Measurements from ENCODE around the gene SFSWAP. TPM values are rescaled to one million over a fixed set of nuclear protein-coding genes. Genes with fewer than 3 reads are reported as not detected.

Gene SFSWAP
- total and polyA plus RNA-seq, 4 donors = 6.1 to 21.6 (median 10.1) TPM

- TF ChIP-seq GABPA (IDR thresholded peaks at IDR 0.05 in 1 of 2, conservative IDR thresholded peaks at IDR 0.05 in 1 of 2) (no peak), RAD21 (IDR thresholded peaks at IDR 0.05) (no peak), FOXA2 (IDR thresholded peaks at IDR 0.05) (no peak), RXRA (IDR thresholded peaks at IDR 0.05) (no peak), ZBTB33 (IDR thresholded peaks at IDR 0.05) (no peak), HNF4A (conservative IDR thresholded peaks at IDR 0.05) (no peak)
- Histone ChIP-seq H3K36me3 (ENCODE audit: control insufficient read depth in 4 of 4, insufficient read depth in 3 of 4, low read depth in 1 of 4, low read length in 3 of 4) (no peaks in the 10 kb centered on the region), H3K27ac (ENCODE audit: low read depth in 1 of 2, low read length in 2 of 2) (no peak overlapping the region), H3K9ac (ENCODE audit: low read depth in 1 of 2, low read length in 2 of 2) (no peak overlapping the region), H3K27me3 (ENCODE audit: control insufficient read depth in 4 of 4, insufficient read depth in 4 of 4, low read length in 3 of 4) (no peaks in the 10 kb centered on the region), H3K4me3 (ENCODE audit: low read depth in 1 of 3, low read length in 3 of 3) (no peak overlapping the region), H3K4me1 (ENCODE audit: control insufficient read depth in 4 of 4, insufficient read depth in 4 of 4, low read length in 3 of 4) (no peaks in the 10 kb centered on the region), H3K9me3 (ENCODE audit: control insufficient read depth in 4 of 4, low read length in 3 of 4) (no peaks in the 10 kb centered on the region)
- no peak for DNase-seq (ENCODE audit: low spot score)
- 90% methylated on average over 46 of the region's 46 CpGs for WGBS
Measured at GRCh38 chr12:131840643-131841416, 129.9 kb downstream of the SFSWAP start.

- H3K4me1 ChIP-seq (ENCODE audit: control insufficient read depth in 4 of 4, insufficient read depth in 4 of 4, low read length in 3 of 4) = no peaks in the 10 kb centered on the region
- no peak for DNase-seq (ENCODE audit: low spot score)
- 97% methylated on average over 22 of the region's 22 CpGs for WGBS
- no peak overlapping the region for H3K4me3 ChIP-seq (ENCODE audit: low read depth in 1 of 3, low read length in 3 of 3)
- no peaks in the 10 kb centered on the region for H3K9me3 ChIP-seq (ENCODE audit: control insufficient read depth in 4 of 4, low read length in 3 of 4)
- H3K27ac ChIP-seq (ENCODE audit: low read depth in 1 of 2, low read length in 2 of 2) = no peak overlapping the region
- no peak overlapping the region for H3K9ac ChIP-seq (ENCODE audit: low read depth in 1 of 2, low read length in 2 of 2)
- H3K27me3 ChIP-seq (ENCODE audit: control insufficient read depth in 4 of 4, insufficient read depth in 4 of 4, low read length in 3 of 4) = no peaks in the 10 kb centered on the region
- TF ChIP-seq YY1 (IDR thresholded peaks at IDR 0.05) (no peak), EGR1 (IDR thresholded peaks at IDR 0.05; ENCODE audit: low read depth in 2 of 2) (no peak), FOXA2 (IDR thresholded peaks at IDR 0.05) (no peak), REST (IDR thresholded peaks at IDR 0.05) (no peak), JUND (IDR thresholded peaks at IDR 0.05) (no peak), ZBTB33 (IDR thresholded peaks at IDR 0.05) (no peak), MAX (IDR thresholded peaks at IDR 0.05) (no peak), TAF1 (conservative IDR thresholded peaks at IDR 0.05) (no peak), NR2F2 (IDR thresholded peaks at IDR 0.05) (no peak), RAD21 (IDR thresholded peaks at IDR 0.05) (no peak), SP1 (IDR thresholded peaks at IDR 0.05) (no peak)
- H3K36me3 ChIP-seq (ENCODE audit: control insufficient read depth in 4 of 4, insufficient read depth in 3 of 4, low read depth in 1 of 4, low read length in 3 of 4) = no peaks in the 10 kb centered on the region
Measured at GRCh38 chr12:131841547-131841946, 130.7 kb downstream of the SFSWAP start.
